ENCODE data around the gene FAM20B.

GRCh38 chr1:179080866-179081686 lies 55.4 kb downstream of the FAM20B start:
- TF ChIP-seq CTCF (conservative IDR thresholded peaks at IDR 0.05 in 1 of 2, IDR thresholded peaks at IDR 0.05 in 1 of 2; ENCODE audit: extremely low read depth in 1 of 2, insufficient read depth in 1 of 2, low read depth in 1 of 2, low read length in 2 of 2) (no peak), EZH2 (IDR thresholded peaks at IDR 0.05; ENCODE audit: borderline replicate concordance, low read length) (no peak)
